NCI-H2081 (cell line): ENCODE results near the gene CREB5.
A peak's percentile ranks its signal among the peaks of the same experiment; 100 is the strongest.

Source experiments
- DNase-seq, 2 experiments: peaks; one replicate each; lab custom pipeline; 2025; lab: John Stamatoyannopoulos, UW

The CREB5 gene

DNA sequence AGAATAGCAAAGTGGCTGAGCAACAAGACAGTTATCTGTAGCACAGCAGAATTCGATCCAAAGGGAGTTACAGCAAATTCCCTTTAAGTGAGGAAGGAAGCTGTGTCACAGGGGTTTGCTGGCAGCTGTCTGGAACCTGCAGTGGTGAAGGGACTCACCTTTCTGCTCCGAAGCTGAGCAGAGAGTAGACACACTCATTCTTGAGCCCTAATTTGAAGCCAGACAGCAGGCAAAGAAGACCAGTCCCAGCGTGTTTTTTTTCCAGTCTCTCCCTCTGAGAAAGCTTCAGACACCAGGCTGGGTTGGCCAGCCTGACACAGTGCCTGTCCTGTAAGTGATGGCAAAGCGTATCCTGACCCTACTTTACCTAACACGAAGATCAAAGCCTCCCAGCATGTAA lies 335.1 kb downstream of the CREB5 start:
- DNase-seq, result no peak

DNA sequence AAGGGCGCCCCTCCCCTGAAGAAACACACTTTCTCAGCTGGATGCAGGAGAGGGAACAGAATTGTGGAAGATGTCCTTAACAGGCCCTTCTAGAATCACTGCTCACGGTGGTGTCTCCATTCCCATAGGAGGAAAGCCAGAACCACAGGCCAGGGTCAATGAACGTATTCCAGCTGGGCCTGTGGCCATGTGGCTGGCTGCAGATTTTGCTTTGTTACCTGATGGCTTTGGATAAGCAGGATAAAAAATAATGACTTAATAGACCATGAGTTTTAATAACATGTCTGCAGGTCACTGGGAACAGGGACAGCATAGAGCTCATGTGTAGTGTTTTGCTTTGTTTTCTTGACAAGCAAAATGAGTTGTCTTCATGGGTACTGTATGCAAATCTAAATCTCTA lies 335.5 kb downstream of the CREB5 start:
- no peak for DNase-seq

DNA sequence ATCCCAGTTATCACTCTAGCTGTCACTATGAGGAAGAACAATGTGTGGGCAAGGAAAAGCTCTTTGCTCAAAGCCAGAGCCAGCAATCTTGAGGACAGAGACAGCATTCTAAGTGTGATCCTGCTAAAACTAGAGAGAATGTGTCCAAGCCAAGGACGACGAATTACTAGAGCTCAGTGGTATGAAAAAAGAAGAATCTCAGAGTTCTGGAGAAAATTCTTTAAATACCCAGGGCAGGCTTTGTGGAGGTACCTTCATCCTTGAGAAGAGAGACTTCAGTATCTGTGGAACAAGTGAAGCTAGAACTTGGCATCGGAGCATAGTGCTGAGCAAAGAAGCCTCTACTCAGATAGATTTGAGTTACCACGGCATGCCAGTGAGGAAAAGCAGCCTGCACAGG lies 336.0 kb downstream of the CREB5 start:
- no peak for DNase-seq

DNA sequence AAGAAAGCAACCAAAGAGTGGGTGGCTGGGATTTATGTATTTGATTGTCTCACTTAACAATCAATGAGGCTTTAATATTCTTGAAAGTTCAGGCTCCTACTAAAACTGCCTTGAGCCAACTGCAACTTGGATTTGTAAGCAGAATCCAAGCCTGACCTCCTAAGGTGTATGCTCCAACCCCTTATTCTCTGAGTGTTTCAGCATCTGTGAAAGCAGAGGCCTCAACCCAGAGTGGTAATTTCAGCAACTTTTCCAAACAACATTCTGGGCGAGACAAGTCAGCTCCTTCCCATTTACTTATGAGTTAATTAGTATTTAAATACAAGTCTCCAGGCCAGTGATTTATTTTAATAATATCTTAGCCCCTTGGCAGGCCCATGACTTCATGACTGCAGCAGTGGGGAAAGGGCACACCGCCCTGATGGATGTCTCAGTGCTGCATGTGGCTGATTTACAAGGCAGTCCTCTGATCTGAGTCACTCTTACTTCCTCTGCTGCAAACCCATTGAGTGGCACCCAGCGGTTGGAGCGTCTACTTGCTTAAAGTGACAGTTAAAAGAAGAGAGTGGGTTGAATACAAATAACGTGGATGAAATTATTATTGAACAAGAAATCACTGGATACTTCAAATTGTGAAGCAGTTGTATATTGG lies 336.7 kb downstream of the CREB5 start:
- no peak for DNase-seq

DNA sequence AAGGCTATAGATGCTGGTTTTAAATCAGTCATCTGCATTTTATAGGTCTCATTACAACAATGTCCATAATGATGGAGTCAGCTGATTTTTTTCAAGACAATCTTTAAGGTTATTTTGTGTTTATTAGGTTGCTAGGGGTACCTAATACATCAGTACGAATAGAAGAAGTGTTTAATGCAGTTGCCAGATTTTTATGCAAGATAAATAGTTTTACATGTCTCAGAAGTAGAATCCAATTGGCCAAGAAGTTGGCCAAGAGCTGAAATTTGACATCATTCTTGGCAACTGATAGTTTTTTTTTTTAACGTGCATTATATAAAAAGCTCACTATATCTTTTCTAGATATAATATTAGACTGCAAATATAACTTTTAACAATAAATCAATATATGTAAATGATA lies 337.3 kb downstream of the CREB5 start:
- no peak for DNase-seq

DNA sequence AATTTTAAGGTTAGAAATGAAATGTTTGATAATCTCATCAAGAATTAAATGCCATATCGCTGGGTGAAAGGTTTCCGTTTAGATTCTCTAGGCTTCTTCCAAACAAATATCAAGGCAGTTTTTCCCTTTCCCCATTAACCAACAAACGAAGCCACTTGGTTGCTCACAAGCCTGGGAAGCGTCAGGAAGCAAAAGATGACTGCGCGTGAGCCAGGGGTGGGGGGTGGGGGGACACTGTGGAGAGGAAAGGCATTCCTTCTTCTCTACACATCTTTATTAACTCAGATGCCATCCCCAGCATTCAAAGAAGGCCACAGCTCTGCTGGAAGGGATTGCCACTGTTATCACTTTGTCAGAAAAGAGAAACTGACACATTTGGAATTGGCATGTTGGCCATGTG lies 338.7 kb downstream of the CREB5 start:
- DNase-seq, result no peak

DNA sequence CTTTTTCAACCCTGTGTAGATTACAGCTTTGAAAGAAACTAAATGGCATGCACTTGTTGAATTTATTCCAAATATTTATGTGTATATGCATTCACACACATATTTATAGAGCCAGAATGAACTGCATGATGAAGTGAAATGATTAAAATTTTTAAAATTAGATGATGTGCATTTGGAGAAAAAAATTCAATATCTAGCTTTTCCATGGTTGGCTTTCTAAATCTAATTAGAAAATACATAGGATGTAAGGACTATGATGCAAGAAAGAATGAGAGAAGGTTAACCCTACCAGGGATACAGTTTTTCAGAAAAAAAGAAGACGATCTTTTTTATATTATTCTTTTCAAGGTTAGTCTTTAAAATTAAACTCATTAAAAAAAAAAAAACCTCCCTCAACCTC lies 341.3 kb downstream of the CREB5 start:
- no peak for DNase-seq

DNA sequence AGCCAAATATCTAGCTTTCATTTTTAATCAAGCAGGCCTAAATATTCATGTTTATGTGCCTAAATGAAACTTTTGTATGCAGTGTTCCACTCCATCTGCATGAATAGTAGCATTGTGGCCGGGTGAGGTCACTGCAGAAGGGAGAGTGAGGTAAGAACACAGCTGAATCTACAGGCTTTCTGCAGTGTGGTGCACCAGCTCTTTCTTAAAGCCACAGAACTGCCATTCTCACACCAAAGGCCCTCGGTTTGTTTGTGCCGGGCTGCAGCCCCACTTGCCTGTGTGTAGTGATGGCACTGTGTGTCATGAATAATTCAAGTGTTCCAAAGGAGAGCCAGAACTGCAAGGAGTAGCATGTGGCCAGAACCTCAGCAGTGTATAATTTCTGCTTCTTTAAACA lies 341.7 kb downstream of the CREB5 start:
- DNase-seq, result no peak

DNA sequence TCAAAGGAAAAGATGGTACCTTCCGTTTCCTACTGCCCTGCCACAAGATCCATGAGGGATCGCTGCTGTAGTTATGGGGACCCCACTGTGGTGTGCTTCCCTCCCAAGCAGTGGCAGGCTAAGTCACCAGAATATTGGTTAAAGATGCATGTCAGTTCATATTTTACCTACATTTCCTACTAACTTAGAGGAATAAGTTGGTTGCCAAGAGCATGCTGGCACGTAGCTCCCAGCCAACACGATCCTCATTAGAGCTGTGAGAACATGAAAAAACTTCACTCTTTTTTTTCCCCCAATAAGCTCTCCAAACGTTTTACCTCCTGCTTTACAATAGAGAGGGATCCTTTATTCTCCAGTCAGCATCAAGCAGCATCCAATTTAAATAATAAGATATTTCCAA lies 342.1 kb downstream of the CREB5 start:
- no peak for DNase-seq

DNA sequence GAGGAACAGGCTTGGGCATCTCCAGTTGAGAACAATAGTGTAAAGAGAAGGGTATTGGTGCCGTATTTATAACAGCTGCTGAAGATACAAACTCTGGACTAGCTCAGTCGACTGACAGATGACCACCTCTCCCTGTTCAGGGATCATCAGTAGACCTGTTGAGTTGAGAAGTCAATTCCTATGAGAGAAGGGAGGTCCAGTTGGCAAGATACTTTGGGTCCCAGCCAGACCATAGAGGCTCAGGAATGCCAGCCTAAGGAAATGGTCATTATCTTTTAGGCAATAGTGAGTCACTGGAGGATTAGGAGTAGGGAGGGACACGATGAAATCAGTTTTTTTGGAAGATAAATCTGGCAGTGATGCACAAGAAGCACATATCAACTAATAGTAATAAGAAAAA lies 342.9 kb downstream of the CREB5 start:
- no peak for DNase-seq

DNA sequence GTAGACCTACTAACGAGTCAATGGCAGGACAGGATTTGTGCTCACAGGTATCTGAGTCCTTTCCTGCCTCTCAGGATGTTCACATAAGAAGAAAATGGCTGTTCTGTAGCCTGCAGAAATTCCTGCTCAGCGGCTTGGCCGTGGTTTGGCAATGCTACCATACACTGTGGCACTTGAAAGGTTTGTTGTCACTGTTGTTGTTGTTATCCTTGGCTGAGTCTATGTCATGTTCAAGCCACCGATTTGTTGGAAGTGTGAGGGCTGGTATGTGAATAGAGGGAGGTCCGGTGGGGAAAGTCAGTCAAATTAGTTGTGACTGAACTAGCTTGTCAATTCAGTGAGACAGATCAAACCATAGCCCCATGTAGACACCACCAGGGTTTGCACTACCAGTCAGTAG lies 345.9 kb downstream of the CREB5 start:
- no peak for DNase-seq

DNA sequence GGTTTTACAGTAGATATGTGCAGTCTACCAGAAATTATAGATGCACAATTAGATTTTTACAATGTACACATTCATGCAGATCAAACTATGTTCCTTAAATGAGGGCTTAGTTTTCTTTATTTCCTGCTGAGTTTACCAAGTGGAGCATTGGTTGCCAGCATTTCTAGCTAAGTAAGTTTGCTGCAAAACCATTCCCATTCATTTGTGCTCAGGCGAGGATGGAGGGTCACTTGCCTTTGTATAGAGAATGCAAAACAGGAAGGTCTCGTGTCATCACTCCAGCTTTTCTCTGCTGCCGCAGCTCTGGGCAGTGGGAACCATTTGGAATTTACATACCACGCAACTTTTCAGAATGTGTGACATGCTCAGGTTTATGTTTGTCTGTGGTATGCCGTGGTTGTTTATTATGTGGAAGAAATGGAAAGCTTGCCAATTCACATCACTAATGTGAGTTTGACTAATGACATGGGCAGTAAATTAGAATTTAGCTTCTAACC lies 347.2 kb downstream of the CREB5 start:
- no peak for DNase-seq

DNA sequence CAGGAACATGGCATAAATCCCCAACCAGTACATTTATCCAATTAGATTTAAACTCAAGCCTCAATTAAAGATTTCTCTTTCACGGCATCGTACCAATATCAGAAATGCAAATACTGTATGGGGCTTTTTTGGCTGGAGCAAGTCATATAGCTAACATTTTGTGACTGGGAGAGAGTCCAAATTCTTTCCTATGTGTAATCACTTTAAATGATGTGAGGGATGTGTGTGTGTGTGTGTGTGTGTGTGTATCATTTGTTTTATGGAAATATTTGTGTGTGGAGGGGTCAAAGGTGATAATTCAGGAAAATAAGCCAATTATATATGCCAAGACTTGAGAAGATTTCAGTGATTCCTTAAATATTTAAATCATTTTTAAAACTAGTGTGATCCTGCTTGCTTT lies 349.2 kb downstream of the CREB5 start:
- DNase-seq, result no peak

DNA sequence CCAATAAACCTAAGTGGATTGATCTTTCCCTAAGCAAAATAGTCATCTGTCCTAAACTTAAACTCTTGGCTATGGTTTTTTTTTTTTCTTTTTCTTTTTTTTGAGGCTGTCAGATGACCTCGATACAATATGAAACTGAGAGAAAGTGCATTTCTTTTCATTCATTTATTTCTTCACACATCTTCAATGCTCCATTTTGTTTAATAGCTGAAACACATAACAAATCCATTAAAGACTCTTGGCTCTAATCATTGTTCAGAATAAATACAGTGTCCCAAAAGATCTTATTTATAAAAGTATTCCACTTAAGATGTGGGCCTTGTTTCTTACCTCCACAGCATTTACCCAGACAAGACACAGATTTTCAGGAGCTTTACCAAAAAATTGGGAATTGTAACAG lies 350.3 kb downstream of the CREB5 start:
- no peak for DNase-seq

DNA sequence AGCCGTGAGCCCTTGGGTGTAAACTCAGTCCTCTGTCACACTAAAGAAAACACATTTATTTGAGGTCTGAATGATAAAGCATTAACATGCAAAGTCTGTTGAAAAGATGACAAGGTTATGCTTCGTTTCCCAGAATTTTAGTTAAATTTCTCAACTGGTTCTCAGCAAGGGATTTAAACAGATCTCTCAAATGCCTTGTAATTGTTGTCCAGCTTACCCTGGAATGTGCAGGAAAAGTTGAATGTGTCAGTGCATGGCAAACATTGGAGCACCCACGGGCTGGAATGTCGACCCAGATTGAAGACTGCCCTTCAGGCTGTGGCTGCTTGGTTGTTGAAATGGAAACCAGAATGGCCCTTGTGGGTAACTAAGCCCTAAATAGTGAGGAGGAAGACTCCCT lies 354.0 kb downstream of the CREB5 start:
- no peak for DNase-seq

DNA sequence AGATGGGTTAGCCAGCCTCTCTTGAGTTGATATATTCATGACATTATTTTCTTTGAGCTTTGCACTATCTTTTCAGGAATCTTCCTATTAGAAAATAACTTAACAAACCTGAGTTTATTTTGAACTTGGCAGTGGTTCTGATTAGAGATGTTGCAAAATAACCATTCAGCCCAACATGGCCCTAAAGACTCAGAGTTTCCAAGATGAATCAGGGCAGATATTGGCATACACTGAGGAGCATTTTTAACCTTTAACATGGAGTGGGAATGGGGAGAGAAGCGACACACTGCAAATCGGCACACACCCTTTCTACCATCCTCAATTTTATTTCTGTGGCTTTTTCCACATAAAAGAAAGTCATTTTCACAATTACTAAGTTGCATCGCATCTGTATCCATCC lies 355.0 kb downstream of the CREB5 start:
- DNase-seq, result no peak

DNA sequence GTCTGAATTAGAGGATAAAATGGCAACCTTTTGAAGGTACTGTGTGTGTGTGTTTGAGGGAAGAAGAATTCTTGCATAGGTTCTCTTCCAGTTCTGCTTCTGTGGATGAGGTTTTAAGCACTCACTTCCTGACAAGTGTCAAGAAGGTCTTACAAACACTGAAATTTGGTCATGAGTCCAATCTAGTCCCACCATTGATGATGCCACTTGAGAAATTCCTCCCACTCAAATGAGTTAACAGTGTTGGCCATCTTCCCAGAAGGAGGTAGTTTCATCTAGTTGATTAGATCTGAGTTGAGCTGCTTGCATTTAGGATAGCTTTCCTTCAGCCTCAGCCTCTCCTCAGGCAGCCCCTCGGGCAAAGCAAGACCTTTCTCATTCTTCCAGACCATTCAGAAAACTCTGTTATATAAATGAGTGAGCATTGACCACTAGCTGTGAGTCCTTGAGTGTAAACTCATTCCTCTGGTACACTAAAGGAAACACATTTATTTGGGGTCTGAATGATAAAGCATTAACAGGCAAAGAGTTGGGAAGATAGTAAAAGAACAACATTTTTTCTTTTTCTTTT lies 356.3 kb downstream of the CREB5 start:
- DNase-seq, result no peak

DNA sequence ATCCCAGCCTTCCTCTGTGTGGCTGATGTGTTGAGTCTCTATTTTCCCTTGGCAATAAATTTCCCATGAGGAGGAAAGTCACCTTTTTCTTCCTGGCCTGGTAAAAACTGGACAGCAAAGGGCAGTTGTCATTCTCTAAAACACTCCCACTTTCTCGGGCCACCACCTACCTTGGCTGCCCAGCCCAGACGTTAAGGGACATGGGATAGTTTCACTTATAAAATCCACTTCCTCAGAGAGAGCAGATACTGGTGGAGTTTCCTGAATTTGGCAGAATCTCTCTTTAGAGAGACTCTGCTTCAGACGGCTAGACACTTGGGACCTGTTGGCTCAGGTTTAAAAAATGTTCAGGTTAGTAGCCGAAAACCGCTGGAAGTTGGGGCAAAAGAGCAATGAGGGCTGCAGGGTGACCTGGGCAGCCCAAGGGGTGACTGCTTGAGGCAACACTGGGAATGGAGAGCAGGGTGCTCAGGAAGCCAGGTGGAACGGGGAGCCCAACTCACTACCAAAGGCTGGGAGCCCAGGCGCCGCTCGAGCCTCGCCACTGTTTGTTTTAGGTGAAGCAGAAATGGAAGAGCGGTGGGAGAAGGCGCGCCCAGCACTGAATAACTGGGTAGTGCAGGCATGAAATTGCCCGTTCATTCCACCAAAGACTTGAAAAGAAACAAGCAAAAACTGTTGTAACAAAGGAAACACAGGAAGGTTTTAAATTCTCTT lies 359.7 kb downstream of the CREB5 start:
- no peak for DNase-seq

DNA sequence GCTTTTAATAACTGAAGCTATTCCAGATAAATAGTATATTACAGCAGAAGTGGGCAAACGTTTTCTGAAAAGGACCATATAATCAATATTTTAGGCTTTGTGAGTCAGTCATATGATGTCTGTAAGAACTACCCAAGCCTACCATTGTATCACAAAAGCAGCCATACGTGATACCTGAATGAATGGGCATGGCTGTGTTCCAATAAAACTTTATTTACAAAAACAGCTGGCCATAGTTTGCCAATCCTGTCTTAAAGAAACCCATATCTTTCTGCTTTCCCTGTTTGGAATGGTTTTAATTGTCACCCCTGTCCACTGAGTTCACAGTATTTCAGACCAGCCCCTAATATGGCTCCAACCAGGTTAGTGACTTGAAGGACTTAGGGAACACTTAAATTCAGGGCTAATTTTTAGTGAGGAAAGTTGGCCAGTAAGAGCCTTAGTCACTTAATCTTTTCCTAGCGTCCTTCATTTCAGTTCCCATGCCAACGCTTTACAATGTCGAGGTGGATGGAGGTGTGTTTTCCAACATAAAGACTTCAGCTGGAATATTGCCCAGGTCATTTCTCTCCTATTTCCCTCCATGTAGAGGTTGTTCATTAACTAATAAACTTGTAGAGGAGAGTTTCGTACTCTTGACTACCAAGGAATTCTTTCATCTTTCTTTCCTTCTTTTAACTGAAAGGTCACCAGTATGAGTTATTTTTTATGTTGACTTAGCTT lies 361.3 kb downstream of the CREB5 start:
- DNase-seq, result peak; percentile 13 to 46

DNA sequence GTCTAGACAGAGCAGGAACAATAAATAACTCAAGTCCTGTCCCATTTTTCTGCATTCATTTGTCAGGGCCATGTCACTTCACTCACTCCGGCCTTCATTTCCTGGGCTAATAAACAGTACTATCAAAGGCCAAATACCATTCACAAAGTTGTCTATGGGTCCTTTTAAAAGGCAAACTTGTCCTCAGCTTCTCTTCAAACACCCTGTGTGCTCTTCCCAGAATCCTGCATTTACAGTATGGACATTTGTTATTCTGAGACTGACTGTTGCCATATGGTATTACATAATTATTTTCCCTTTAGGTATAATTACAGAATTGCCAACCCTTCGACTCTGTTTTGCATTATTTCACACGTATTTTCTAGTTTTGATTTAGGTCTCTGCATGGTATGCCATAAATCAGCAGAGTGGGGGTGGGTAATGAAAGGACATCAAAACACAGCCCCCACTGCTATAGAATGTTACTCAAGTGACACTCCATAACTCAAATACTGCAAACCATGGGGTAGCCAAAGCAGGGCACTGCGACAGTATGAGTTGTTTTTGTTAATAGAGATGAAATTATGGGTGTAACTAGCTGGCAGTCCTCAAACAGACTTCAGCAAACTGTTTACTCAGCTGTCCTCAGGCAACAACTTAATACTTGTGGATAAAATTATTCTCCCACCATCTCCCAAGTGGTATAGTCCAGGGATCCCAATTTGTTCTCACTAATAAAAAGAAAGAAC lies 362.1 kb downstream of the CREB5 start:
- DNase-seq, result peak; percentile 90 to 99

DNA sequence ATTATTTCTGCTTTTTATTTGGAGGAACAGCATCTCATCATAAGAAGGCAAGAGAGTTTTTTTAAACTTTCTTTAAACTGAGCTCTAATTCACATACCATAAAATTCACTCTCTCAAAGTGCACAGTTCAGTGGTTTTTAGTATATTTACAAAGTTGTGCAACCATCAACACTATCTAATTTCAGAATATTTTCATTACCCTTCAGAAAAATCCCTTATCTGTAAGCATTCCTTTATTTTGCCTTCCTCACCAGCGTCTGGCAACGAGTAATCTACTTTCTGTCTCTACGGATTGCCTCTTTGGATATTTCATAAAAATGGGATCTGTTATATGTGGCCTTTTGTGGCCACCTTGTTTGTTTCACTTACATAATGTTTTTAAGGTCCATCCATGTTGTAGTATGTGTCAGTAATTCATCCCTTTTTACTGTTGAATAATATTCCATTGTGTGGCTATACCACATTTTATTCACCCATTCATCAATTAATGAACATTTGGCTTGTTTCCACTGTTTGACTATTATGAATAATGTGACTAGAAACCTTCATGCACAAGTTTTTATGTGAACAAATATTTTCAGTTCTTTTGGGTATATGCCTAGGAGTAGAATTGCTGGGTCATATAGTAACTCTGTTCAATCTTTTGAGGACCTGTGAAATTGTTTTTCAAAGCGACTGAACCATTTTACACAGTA lies 364.3 kb downstream of the CREB5 start:
- no peak for DNase-seq

DNA sequence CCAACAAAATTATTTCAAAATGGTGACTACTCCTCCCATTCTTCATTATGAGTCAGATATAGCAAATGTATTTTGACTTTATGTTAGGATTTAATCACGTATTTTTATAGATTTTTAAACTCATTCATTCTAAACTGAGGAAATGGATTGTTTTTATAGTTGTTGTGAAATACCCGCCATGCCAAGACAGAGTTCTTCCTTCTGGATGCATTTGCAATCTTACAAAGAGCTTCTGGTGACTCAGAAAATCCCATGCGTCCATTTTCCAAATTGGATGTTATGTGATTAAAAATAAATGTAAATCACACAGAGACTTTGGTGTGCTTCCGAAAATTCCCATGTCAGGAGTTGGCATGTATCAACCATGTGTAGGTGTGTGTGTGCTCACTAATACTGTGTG lies 366.5 kb downstream of the CREB5 start:
- DNase-seq, result no peak
